HG03066 (cell line): ENCODE data around the gene FGR.

Experiments
- ATAC-seq: cut with Tn5 transposase; IDR thresholded peaks from one replicate; pipeline ENCODE4 v1.9.1; 2021; ENCODE audit warnings: low read depth; ENCODE audit not compliant: unreplicated experiment

FGR gene

GRCh38 chr1:27618341-27619082 lies 16.5 kb downstream of the FGR start:
- no peak for ATAC-seq

- ATAC-seq, result no peak
These were observed 17.6 kb downstream of the FGR start for GRCh38 chr1:27617420-27617819.

GRCh38 chr1:27616441-27616840 lies 18.5 kb downstream of the FGR start:
- ATAC-seq, result no peak

DNA sequence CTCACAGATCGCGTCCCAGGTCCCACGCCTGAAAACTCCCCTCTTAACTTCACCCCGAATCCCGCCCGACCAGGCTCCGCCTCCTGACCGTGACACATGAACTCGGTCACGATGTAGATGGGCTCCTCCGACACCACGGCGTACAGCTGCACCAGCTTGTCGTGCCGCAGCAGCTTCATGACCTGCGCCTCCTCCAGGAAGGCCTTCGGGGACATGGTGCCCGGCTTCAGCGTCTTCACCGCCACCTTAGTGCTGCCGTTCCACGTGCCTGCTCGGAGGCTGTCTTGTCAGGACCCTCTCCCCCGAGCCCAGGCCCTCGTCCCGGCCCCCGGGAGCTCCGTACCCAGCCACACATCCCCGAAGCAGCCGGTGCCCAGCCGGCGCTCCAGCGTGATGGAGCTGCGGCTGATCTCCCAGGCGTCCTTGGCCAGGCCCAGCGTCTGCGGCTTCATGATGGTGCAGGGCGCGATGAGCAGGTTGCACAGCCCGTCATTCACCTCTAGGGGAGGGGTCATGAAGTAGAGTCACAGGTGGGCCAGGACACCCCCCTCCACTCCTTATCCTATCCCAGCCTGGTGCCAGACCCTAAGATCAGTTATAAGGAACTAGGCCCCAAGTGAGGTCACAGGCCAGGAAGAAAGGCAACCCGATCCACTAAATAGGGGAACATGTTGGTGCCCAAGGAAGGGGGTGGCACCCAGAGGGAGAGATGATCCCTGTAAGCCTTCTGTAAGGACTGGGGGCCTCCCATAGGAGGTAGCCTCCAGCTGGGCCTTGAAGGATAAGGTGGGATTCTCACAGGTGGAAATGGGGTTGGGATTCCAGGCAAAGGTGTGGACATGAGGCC lies 19.4 kb downstream of the FGR start:
- no peak for ATAC-seq

- ATAC-seq, result no peak
These were observed 20.2 kb downstream of the FGR start for GRCh38 chr1:27614625-27615344.

DNA sequence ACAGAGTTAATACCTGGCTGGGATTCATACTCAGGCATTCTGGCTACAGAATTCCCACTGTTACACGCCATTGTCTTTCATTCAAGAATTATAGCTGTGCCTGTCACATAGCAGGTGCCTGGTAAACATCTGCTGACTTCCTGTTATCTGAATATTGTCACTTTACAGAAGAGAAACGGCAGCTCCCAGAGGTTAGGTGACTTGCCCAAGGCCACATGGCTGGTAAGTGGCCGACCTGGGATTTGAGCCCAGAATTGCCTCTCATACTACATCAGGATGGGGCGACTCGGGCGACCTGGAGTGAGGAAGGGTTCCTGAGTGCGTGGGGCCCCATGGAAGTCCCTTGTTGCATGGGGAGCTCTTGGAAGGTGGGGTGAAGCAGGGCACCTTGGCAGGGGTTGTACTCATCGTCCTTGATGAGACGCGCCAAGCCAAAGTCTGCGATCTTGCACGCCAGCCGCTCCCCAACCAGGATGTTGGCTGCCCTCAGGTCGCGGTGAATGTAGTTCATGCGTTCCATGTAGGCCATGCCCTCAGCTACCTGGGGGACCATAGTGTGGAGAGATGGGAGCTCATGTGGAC lies 20.9 kb downstream of the FGR start:
- no peak for ATAC-seq

- ATAC-seq, result no peak
These were observed 22.3 kb downstream of the FGR start for GRCh38 chr1:27612718-27613117.

- no peak for ATAC-seq
These were observed 23.5 kb downstream of the FGR start for GRCh38 chr1:27611450-27611849.

DNA sequence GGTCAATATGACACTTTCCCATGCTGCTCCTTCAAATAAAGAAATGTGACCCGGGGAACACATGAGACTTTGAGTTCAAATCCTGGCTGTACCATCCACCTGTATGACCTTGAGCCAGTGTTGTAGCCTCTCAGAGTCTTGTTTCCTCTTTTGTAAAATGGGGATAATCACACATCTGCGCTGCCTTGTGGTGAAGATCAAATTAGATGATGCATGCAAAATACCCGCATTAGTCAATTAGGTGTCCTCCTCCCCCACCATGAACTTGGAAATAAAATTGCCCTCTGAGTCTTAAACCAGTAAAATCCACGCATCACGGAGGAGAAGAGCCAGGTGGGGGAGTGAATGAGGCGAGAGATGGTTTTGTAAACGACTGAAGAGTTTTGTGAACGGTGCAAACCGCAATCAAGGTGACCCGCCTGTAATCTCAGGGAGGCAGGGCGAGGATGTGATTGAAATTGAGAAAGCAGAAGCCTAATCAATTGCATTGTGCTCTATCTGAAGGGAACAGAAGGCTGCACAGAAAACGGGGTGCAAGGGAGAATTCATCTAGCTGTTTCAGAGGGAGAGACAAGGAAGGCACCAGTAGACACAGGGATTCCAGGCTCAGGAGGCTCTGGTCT lies 25.3 kb downstream of the FGR start:
- ATAC-seq, result no peak

- ATAC-seq, result no peak
These were observed 25.8 kb downstream of the FGR start for GRCh38 chr1:27609210-27609555.

DNA sequence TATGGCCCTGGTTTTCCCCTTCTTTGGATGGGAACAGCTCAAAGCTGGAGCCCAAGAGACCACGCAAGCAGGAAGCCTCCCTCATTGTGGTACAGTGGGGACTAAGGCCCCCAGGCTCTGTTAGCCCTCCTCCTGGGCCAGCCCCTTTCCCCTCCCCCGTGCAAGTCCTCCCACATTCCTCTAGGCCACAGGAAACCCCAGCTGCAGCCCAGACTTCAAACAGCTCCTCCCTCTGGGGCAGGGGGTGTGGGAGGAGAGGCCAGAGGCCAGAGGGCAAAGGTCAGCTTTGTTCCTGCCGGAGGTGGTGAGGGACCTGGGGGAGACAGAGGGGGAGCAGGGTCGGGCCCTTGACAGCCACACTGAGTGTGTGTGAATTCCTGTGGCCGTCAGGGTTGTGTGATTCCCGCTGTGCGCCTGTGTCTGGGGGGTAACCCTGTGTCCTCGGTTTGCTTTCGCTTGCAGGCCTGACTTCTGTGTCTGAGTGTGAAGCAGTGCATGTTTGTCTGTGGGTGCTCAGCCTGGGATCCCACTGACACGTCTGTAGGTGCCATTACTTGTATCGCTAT lies 27.7 kb downstream of the FGR start:
- ATAC-seq, result no peak

- no peak for ATAC-seq
These were observed 28.2 kb downstream of the FGR start for GRCh38 chr1:27606708-27607238.

- ATAC-seq, result no peak
These were observed 28.9 kb downstream of the FGR start for GRCh38 chr1:27605796-27606707.

DNA sequence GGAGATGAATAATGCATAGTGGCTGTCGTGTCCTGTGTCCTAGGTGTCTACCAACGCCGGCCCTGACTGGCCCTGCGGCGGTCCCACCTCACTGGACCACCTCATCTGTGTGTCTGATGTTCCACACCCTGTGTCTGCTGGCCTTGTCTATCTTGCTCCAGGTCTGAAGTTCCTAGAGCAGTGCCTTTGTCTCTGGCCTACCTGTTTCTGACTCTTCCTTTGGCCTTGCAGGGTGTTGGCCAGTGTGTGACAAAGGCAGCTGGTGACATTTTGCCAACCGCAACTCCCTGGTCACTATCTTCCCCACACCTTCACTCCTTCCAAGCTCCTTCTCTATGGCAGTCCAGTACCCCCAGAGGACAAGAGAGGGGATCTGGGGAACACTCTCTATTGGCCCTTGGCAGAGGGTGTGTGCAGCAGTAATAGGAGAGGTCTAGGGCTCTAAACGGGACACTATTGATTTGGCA lies 29.7 kb downstream of the FGR start:
- ATAC-seq, result no peak

DNA sequence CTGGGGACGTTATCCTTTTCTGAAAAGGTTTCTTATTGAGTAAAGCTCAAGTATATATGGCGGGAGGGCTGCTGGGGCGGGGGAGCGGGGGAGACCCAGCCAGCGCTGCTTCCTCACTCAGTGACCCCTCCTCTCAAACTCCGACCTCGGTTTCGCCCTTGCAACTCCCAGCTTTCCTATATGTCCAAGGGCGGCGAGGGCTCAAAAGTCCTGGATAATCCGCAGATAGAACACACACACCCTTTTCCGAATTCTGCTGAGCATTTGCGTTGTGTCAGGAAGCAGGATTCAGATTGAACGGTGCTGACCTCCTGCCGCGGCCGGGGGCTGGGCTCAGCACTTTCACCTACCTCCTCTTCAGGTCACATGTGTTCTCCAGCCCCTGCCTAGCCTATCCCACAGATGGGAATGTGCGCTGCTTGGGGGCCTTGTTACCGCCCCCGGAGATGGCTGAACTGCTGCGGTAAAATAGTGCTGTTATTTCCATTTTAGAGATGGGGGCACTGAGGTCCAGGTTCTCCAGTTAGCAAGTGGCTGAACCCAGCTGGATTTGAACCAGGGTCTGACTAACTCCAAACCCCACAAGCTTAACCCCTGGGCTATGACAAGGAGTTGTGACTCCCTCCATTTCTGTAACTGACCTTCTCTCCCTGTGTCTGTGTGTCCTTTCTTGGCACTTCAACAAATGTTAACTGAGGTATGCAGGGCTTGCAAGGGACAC lies 30.2 kb downstream of the FGR start:
- ATAC-seq, result no peak

- peak; percentile 56 for ATAC-seq
These were observed 31.1 kb downstream of the FGR start, which contains the start of gene AHDC1 for GRCh38 chr1:27603681-27604578. TSS of gene AHDC1 (minus strand) at chr1:27604144. CDS start at chr1:27552115, 52,029 bp downstream.

GRCh38 chr1:27603309-27603680 lies 31.7 kb downstream of the FGR start:
- ATAC-seq, result no peak
